Measurements from ENCODE around the gene C5orf15.

DNA sequence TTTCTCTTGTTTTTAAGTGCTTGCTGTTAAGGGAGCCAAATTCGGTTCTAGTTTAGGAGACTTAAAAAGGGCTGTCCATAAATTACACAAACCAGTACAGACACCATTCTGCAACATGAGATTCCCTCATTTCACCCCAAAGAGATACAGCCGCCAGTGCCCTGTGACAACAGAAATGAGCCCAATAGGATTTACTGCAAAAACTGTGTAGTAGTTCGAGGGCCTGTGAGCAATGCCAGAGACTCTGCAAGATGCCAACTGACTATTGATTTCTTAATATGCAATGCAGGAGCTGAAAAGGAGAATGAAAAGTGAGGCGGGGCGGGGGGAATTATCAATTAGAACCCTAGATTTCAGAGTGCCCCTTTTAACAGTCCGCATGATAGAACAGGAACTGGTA, 5.7 kb upstream of the C5orf15 start:
- TF ChIP-seq, protein P1, sequence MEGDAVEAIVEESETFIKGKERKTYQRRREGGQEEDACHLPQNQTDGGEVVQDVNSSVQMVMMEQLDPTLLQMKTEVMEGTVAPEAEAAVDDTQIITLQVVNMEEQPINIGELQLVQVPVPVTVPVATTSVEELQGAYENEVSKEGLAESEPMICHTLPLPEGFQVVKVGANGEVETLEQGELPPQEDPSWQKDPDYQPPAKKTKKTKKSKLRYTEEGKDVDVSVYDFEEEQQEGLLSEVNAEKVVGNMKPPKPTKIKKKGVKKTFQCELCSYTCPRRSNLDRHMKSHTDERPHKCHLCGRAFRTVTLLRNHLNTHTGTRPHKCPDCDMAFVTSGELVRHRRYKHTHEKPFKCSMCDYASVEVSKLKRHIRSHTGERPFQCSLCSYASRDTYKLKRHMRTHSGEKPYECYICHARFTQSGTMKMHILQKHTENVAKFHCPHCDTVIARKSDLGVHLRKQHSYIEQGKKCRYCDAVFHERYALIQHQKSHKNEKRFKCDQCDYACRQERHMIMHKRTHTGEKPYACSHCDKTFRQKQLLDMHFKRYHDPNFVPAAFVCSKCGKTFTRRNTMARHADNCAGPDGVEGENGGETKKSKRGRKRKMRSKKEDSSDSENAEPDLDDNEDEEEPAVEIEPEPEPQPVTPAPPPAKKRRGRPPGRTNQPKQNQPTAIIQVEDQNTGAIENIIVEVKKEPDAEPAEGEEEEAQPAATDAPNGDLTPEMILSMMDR (IDR thresholded peaks at IDR 0.05 in 2 of 3, conservative IDR thresholded peaks at IDR 0.05 in 1 of 3; ENCODE audit: borderline replicate concordance in 1 of 3, insufficient read depth in 1 of 3, low read depth in 2 of 3, low read length in 2 of 3): no peak
- no peak for TF ChIP-seq POLR2A (IDR thresholded peaks at IDR 0.05; ENCODE audit: borderline replicate concordance, extremely low read depth, insufficient read depth, insufficient read length)

All from HCT116 (cell line).